Measurements from ENCODE around the gene DNAAF1. TPM values are rescaled to one million over a fixed set of nuclear protein-coding genes. Genes with fewer than 3 reads are reported as not detected.

Gene DNAAF1
- total and polyA plus RNA-seq, 4 experiments from 2014 or later: 0.19 to 1.2 TPM; not detected in 2

- no peaks in the 10 kb centered on the region for H3K36me3 ChIP-seq (ENCODE audit: insufficient read depth, low read length)
These were observed 11.3 kb downstream of the DNAAF1 start for GRCh38 chr16:84156342-84156784.

GRCh38 chr16:84159007-84159406, 13.9 kb downstream of the DNAAF1 start:
- Mint-ChIP-seq H3K36me3 (no peaks in the 10 kb centered on the region), H3K27me3 (peaks cover 17 to 32% of the 10 kb centered on the region in 2 donors), H3K4me3 (no peak overlapping the region), H3K4me1 (no peaks in the 10 kb centered on the region), H3K9me3 (no peaks in the 10 kb centered on the region), H3K27ac (no peak overlapping the region)
- no peaks in the 10 kb centered on the region for H3K36me3 ChIP-seq (ENCODE audit: insufficient read depth, low read length)
- no peaks in the 10 kb centered on the region for H3K9me3 ChIP-seq (ENCODE audit: control insufficient read depth in 1 of 2, low read length in 2 of 2)
- H3K27me3 ChIP-seq (ENCODE audit: insufficient read depth, low read length): no peaks in the 10 kb centered on the region
- intact Hi-C loops (cut with micrococcal nuclease): no loop called here
- CTCF ChIA-PET (ENCODE audit: partially characterized antibody): interaction anchor here (0.7 kb wide), 1 partner anchor 8 kb away, joined by 3 read pairs; no protein-coding TSS in a partner anchor
- H3K27ac ChIP-seq (ENCODE audit: low read depth, low read length): no peak overlapping the region
- no peak overlapping the region for H3K4me3 ChIP-seq (ENCODE audit: low read length in 2 of 2)
- H3K4me1 ChIP-seq (ENCODE audit: insufficient read depth, low read length): no peaks in the 10 kb centered on the region
- no peak for DNase-seq
- POLR2A ChIA-PET (ENCODE audit: partially characterized antibody): no interaction called here

More at GRCh38 chr16:84156342-84156784, 11.3 kb downstream of the DNAAF1 start:
- H3K9me3 ChIP-seq (ENCODE audit: control insufficient read depth in 1 of 2, low read length in 2 of 2): no peaks in the 10 kb centered on the region
- Mint-ChIP-seq H3K27ac (no peak overlapping the region), H3K36me3 (no peaks in the 10 kb centered on the region), H3K4me3 (no peak overlapping the region), H3K4me1 (no peaks in the 10 kb centered on the region), H3K9me3 (no peaks in the 10 kb centered on the region), H3K27me3 (peaks cover 13 to 23% of the 10 kb centered on the region in 2 donors)
- ChIA-PET POLR2A (ENCODE audit: partially characterized antibody) (no interaction called here), CTCF (ENCODE audit: partially characterized antibody) (interaction anchor here (0.7 to 1.6 kb wide), 5 partner anchors 19 to 73 kb away, joined by 3 to 4 read pairs (median 4); no protein-coding TSS in a partner anchor)
- DNase-seq: no peak
- H3K4me3 ChIP-seq (ENCODE audit: low read length in 2 of 2): no peak overlapping the region
- intact Hi-C loops (cut with micrococcal nuclease): no loop called here
- H3K27me3 ChIP-seq (ENCODE audit: insufficient read depth, low read length): no peaks in the 10 kb centered on the region
- H3K4me1 ChIP-seq (ENCODE audit: insufficient read depth, low read length): no peaks in the 10 kb centered on the region
- H3K27ac ChIP-seq (ENCODE audit: low read depth, low read length): no peak overlapping the region

GRCh38 chr16:84159800-84160199, 14.7 kb downstream of the DNAAF1 start:
- Mint-ChIP-seq H3K27ac (no peak overlapping the region), H3K4me3 (no peak overlapping the region), H3K9me3 (no peaks in the 10 kb centered on the region), H3K27me3 (peaks cover 17 to 39% of the 10 kb centered on the region in 2 donors), H3K4me1 (no peaks in the 10 kb centered on the region), H3K36me3 (no peaks in the 10 kb centered on the region)
- H3K4me1 ChIP-seq (ENCODE audit: insufficient read depth, low read length): no peaks in the 10 kb centered on the region
- no peaks in the 10 kb centered on the region for H3K9me3 ChIP-seq (ENCODE audit: control insufficient read depth in 1 of 2, low read length in 2 of 2)
- no peaks in the 10 kb centered on the region for H3K36me3 ChIP-seq (ENCODE audit: insufficient read depth, low read length)
- POLR2A ChIA-PET (ENCODE audit: partially characterized antibody): interaction anchor here (0.6 kb wide), 1 partner anchor 16 kb away, joined by 3 read pairs; no protein-coding TSS in a partner anchor
- intact Hi-C loops (cut with micrococcal nuclease): no loop called here
- no peaks in the 10 kb centered on the region for H3K27me3 ChIP-seq (ENCODE audit: insufficient read depth, low read length)
- no peak overlapping the region for H3K27ac ChIP-seq (ENCODE audit: low read depth, low read length)
- no peak overlapping the region for H3K4me3 ChIP-seq (ENCODE audit: low read length in 2 of 2)
- CTCF ChIA-PET (ENCODE audit: partially characterized antibody): interaction anchor here (0.7 kb wide), 1 partner anchor 10 kb away, joined by 3 read pairs; no protein-coding TSS in a partner anchor
- no peak for DNase-seq

GRCh38 chr16:84161037-84161436, 15.9 kb downstream of the DNAAF1 start:
- Mint-ChIP-seq H3K27ac (no peak overlapping the region), H3K36me3 (no peaks in the 10 kb centered on the region), H3K4me1 (no peaks in the 10 kb centered on the region), H3K9me3 (no peaks in the 10 kb centered on the region), H3K4me3 (no peak overlapping the region), H3K27me3 (peaks cover 16 to 42% of the 10 kb centered on the region in 2 donors)
- Histone ChIP-seq H3K27me3 (ENCODE audit: insufficient read depth, low read length) (peaks cover 4% of the 10 kb centered on the region), H3K4me3 (ENCODE audit: low read length in 2 of 2) (no peak overlapping the region), H3K4me1 (ENCODE audit: insufficient read depth, low read length) (no peaks in the 10 kb centered on the region), H3K27ac (ENCODE audit: low read depth, low read length) (no peak overlapping the region), H3K9me3 (ENCODE audit: control insufficient read depth in 1 of 2, low read length in 2 of 2) (no peaks in the 10 kb centered on the region), H3K36me3 (ENCODE audit: insufficient read depth, low read length) (no peaks in the 10 kb centered on the region)
- intact Hi-C loops (cut with micrococcal nuclease): no loop called here
- ChIA-PET CTCF (ENCODE audit: partially characterized antibody) (no interaction called here), POLR2A (ENCODE audit: partially characterized antibody) (no interaction called here)
- no peak for DNase-seq

- Mint-ChIP-seq H3K4me1 (no peaks in the 10 kb centered on the region), H3K4me3 (no peak overlapping the region), H3K27ac (peak overlapping the region in 1 of 7 donors; percentile 10), H3K9me3 (no peaks in the 10 kb centered on the region), H3K27me3 (peaks cover 18 to 42% of the 10 kb centered on the region in 2 donors), H3K36me3 (no peaks in the 10 kb centered on the region)
- Histone ChIP-seq H3K4me1 (ENCODE audit: insufficient read depth, low read length) (no peaks in the 10 kb centered on the region), H3K36me3 (ENCODE audit: insufficient read depth, low read length) (no peaks in the 10 kb centered on the region), H3K4me3 (ENCODE audit: low read length in 2 of 2) (no peak overlapping the region), H3K27ac (ENCODE audit: low read depth, low read length) (no peak overlapping the region), H3K27me3 (ENCODE audit: insufficient read depth, low read length) (peaks cover 4% of the 10 kb centered on the region), H3K9me3 (ENCODE audit: control insufficient read depth in 1 of 2, low read length in 2 of 2) (no peaks in the 10 kb centered on the region)
- POLR2A ChIA-PET (ENCODE audit: partially characterized antibody): no interaction called here
- CTCF ChIA-PET (ENCODE audit: partially characterized antibody): no interaction called here
- intact Hi-C loops (cut with micrococcal nuclease): no loop called here
- no peak for DNase-seq
These were observed 16.7 kb downstream of the DNAAF1 start for GRCh38 chr16:84161801-84162200.

- Histone ChIP-seq H3K27me3 (ENCODE audit: insufficient read depth, low read length) (peaks cover 4% of the 10 kb centered on the region), H3K4me1 (ENCODE audit: insufficient read depth, low read length) (no peaks in the 10 kb centered on the region), H3K4me3 (ENCODE audit: low read length in 2 of 2) (no peak overlapping the region), H3K27ac (ENCODE audit: low read depth, low read length) (no peak overlapping the region), H3K36me3 (ENCODE audit: insufficient read depth, low read length) (no peaks in the 10 kb centered on the region), H3K9me3 (ENCODE audit: control insufficient read depth in 1 of 2, low read length in 2 of 2) (no peaks in the 10 kb centered on the region)
- Mint-ChIP-seq H3K9me3 (no peaks in the 10 kb centered on the region), H3K4me1 (no peaks in the 10 kb centered on the region), H3K4me3 (no peak overlapping the region), H3K27ac (no peak overlapping the region), H3K27me3 (peaks cover 13 to 32% of the 10 kb centered on the region in 2 donors), H3K36me3 (no peaks in the 10 kb centered on the region)
- ChIA-PET POLR2A (ENCODE audit: partially characterized antibody) (interaction anchor here (0.6 kb wide), 1 partner anchor 164 kb away, joined by 3 read pairs; no protein-coding TSS in a partner anchor), CTCF (ENCODE audit: partially characterized antibody) (no interaction called here)
- intact Hi-C loops (cut with micrococcal nuclease): no loop called here
- DNase-seq: no peak
These were observed 20.6 kb downstream of the DNAAF1 start for GRCh38 chr16:84165746-84166145.

- Histone ChIP-seq H3K9me3 (ENCODE audit: control insufficient read depth in 1 of 2, low read length in 2 of 2) (no peaks in the 10 kb centered on the region), H3K27ac (ENCODE audit: low read depth, low read length) (no peak overlapping the region), H3K4me1 (ENCODE audit: insufficient read depth, low read length) (no peaks in the 10 kb centered on the region), H3K27me3 (ENCODE audit: insufficient read depth, low read length) (peaks cover 4% of the 10 kb centered on the region), H3K4me3 (ENCODE audit: low read length in 2 of 2) (no peak overlapping the region), H3K36me3 (ENCODE audit: insufficient read depth, low read length) (no peaks in the 10 kb centered on the region)
- Mint-ChIP-seq H3K4me3 (no peak overlapping the region), H3K27ac (no peak overlapping the region), H3K9me3 (no peaks in the 10 kb centered on the region), H3K4me1 (no peaks in the 10 kb centered on the region), H3K36me3 (no peaks in the 10 kb centered on the region), H3K27me3 (peaks cover 13 to 29% of the 10 kb centered on the region in 2 donors)
- intact Hi-C loops (cut with micrococcal nuclease): no loop called here
- DNase-seq: no peak
- POLR2A ChIA-PET (ENCODE audit: partially characterized antibody): no interaction called here
- CTCF ChIA-PET (ENCODE audit: partially characterized antibody): interaction anchor here (1.4 to 1.6 kb wide), 2 partner anchors 8 to 82 kb away, joined by 3 to 5 read pairs; no protein-coding TSS in a partner anchor
These were observed 21.9 kb downstream of the DNAAF1 start for GRCh38 chr16:84166796-84167695.
